Measurements from ENCODE around the gene ADGRB3.
"Not testable (repeated sequence)": the region's sequence is repeated elsewhere in the genome, so short reads cannot be mapped to it uniquely, and the experiment has no call there.

ADGRB3 gene

GRCh38 chr6:69181964-69182363 lies 546.9 kb downstream of the ADGRB3 start:
- in situ Hi-C loops (cut with MboI; ENCODE audit: low sequenced_read_pairs), result no loop called here

- in situ Hi-C loops (cut with MboI; ENCODE audit: low sequenced_read_pairs), result no loop called here
Observed at GRCh38 chr6:69185276-69185675, 550.2 kb downstream of the ADGRB3 start.

- in situ Hi-C loops (cut with MboI; ENCODE audit: low sequenced_read_pairs), result no loop called here
Observed at GRCh38 chr6:69202768-69203167, 567.7 kb downstream of the ADGRB3 start.

GRCh38 chr6:69216127-69216526 lies 581.0 kb downstream of the ADGRB3 start:
- in situ Hi-C loops (cut with MboI; ENCODE audit: low sequenced_read_pairs), result no loop called here

- in situ Hi-C loops (cut with MboI; ENCODE audit: low sequenced_read_pairs), result no loop called here
Observed at GRCh38 chr6:69217343-69217742, 582.3 kb downstream of the ADGRB3 start.

- in situ Hi-C loops (cut with MboI; ENCODE audit: low sequenced_read_pairs), result no loop called here
Observed at GRCh38 chr6:69220375-69220774, 585.3 kb downstream of the ADGRB3 start.

- in situ Hi-C loops (cut with MboI; ENCODE audit: low sequenced_read_pairs), result no loop called here
Observed at GRCh38 chr6:69232008-69232407, 596.9 kb downstream of the ADGRB3 start.

- in situ Hi-C loops (cut with MboI; ENCODE audit: low sequenced_read_pairs), result no loop called here
Observed at GRCh38 chr6:69232496-69232895, 597.4 kb downstream of the ADGRB3 start.

- in situ Hi-C loops (cut with MboI; ENCODE audit: low sequenced_read_pairs), result no loop called here
Observed at GRCh38 chr6:69232911-69233448, 597.9 kb downstream of the ADGRB3 start.

- in situ Hi-C loops (cut with MboI; ENCODE audit: low sequenced_read_pairs), result no loop called here
Observed at GRCh38 chr6:69238067-69238466, 603.0 kb downstream of the ADGRB3 start.

GRCh38 chr6:69246983-69247382 lies 611.9 kb downstream of the ADGRB3 start:
- in situ Hi-C loops (cut with MboI; ENCODE audit: low sequenced_read_pairs), result no loop called here

GRCh38 chr6:69261010-69261409 lies 625.9 kb downstream of the ADGRB3 start:
- in situ Hi-C loops (cut with MboI; ENCODE audit: low sequenced_read_pairs), result no loop called here

- in situ Hi-C loops (cut with MboI; ENCODE audit: low sequenced_read_pairs), result no loop called here
Observed at GRCh38 chr6:69263297-69263696, 628.2 kb downstream of the ADGRB3 start.

GRCh38 chr6:69265090-69265489 lies 630.0 kb downstream of the ADGRB3 start:
- in situ Hi-C loops (cut with MboI; ENCODE audit: low sequenced_read_pairs), result no loop called here

GRCh38 chr6:69265706-69266105 lies 630.6 kb downstream of the ADGRB3 start:
- in situ Hi-C loops (cut with MboI; ENCODE audit: low sequenced_read_pairs), result no loop called here

- in situ Hi-C loops (cut with MboI; ENCODE audit: low sequenced_read_pairs), result no loop called here
Observed at GRCh38 chr6:69276204-69276603, 641.1 kb downstream of the ADGRB3 start.

GRCh38 chr6:69279805-69280204 lies 644.7 kb downstream of the ADGRB3 start:
- in situ Hi-C loops (cut with MboI; ENCODE audit: low sequenced_read_pairs), result no loop called here

GRCh38 chr6:69280858-69281257 lies 645.8 kb downstream of the ADGRB3 start:
- in situ Hi-C loops (cut with MboI; ENCODE audit: low sequenced_read_pairs), result no loop called here

- in situ Hi-C loops (cut with MboI; ENCODE audit: low sequenced_read_pairs), result no loop called here
Observed at GRCh38 chr6:69284176-69284730, 649.2 kb downstream of the ADGRB3 start.

GRCh38 chr6:69285054-69285453 lies 650.0 kb downstream of the ADGRB3 start:
- in situ Hi-C loops (cut with MboI; ENCODE audit: low sequenced_read_pairs), result no loop called here

- in situ Hi-C loops (cut with MboI; ENCODE audit: low sequenced_read_pairs), result no loop called here
Observed at GRCh38 chr6:69286331-69286730, 651.2 kb downstream of the ADGRB3 start.

GRCh38 chr6:69288198-69288597 lies 653.1 kb downstream of the ADGRB3 start:
- in situ Hi-C loops (cut with MboI; ENCODE audit: low sequenced_read_pairs), result not testable (repeated sequence)
